GM18519 (cell line): ENCODE data around the gene SLC15A4.
"Not testable (repeated sequence)": the region's sequence is repeated elsewhere in the genome, so short reads cannot be mapped to it uniquely, and the experiment has no call there.

ENCODE experiments used
- ATAC-seq: cut with Tn5 transposase; IDR thresholded peaks from one replicate; pipeline ENCODE4 v1.9.1; 2021; ENCODE audit warnings: mild to moderate bottlenecking, moderate library complexity; ENCODE audit not compliant: unreplicated experiment, low FRiP score

The SLC15A4 gene

GRCh38 chr12:128823916-128824839 is at the start of gene SLC15A4:
Gene SLC15A4, minus strand, starts transcription at chr12:128823958. Its CDS starts 15 bp downstream, at chr12:128823943.
- ATAC-seq = peak; percentile 66

GRCh38 chr12:128872303-128872702 is 48.5 kb upstream of the SLC15A4 start:
- no peak for ATAC-seq

GRCh38 chr12:128871516-128871892 is 47.7 kb upstream of the SLC15A4 start:
- no peak for ATAC-seq

GRCh38 chr12:128867466-128867865 is 43.7 kb upstream of the SLC15A4 start:
- ATAC-seq = no peak

DNA sequence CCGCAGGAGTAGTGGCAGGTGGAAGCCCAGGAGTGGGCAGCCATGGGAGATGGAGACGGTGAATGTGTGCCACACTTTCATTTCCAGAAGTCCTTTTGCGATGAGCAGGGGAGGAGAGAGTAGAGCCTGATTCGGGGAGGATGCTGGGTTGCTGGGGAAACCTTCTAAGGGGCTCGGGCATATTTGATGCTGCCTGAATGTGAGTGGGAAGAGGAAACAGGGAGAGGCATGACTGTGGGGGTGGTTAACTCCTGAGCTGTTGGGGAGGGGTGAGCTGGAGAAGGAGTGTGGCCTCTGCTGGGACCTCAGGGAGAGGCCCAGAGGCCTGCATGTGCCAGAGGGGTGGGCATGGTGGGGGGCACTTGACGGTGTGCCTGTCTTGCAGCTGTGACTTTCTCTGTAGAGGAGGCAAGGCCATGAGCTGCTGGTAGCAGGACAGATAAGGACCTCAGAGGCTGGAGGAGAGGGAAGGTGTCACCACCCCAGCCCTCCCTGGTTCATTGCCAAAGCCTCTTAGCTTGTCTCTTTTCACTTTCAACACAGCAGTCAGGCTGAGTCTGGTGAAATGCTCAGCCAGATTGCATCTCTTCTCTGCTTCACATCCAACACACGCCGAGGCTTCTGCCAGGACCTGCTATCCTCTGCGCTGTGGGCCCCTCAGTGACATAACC is 40.9 kb upstream of the SLC15A4 start:
- ATAC-seq = no peak

DNA sequence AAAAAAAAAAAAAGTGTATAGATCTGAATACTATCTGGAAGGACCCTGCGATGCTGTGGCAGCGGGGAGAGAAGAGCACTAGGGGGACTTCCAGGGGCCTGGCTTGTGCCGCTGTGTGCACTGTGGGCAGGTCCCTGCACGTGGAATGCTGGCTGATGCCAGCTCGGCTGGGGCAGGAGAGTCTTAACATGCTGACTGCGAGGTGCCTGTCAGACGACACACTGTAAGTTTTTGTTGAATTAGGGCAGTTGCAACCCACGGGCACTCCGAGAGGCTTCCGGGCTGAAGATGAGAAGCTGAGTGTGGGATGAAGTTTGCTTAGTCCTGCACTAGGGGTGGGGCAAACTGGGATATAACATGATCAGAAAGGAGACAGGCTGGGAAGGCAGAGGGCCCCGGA is 40.2 kb upstream of the SLC15A4 start:
- no peak for ATAC-seq

GRCh38 chr12:128861226-128862016 is 37.7 kb upstream of the SLC15A4 start:
- ATAC-seq = no peak

DNA sequence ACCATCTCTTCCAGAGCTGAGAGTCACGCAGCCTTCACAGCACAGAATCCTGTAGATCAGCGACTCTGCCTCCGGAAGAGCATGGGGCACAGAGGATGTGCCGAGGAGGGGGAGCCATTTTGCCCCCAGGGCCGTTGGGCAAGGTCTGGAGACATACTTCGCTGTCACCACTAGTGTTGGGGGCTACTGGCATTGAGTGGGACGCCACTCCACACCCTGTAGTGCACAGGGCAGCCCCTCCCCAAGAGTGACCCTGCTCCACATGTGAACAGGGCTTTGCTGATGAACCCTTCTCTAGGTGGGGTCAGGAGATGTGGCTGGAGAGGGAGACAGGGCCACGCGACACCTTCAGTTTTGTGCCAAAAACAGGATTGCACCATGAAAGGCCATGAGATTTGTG is 35.6 kb upstream of the SLC15A4 start:
- no peak for ATAC-seq

GRCh38 chr12:128857133-128857763 is 33.5 kb upstream of the SLC15A4 start:
- no peak for ATAC-seq

DNA sequence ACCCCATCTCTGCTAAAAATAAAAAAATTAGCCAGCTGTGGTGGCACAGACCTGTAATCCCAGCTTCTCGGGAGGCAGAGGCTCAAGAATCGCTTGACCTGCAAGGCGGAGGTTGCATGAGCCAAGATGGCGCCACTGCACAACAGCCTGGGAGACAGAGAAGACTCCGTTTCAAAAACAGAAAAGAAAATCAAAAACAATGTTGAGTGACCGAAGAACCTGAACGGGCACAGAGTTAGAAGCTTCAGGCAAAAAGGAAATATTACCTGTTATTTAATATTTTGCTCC is 33.0 kb upstream of the SLC15A4 start:
- ATAC-seq = no peak

DNA sequence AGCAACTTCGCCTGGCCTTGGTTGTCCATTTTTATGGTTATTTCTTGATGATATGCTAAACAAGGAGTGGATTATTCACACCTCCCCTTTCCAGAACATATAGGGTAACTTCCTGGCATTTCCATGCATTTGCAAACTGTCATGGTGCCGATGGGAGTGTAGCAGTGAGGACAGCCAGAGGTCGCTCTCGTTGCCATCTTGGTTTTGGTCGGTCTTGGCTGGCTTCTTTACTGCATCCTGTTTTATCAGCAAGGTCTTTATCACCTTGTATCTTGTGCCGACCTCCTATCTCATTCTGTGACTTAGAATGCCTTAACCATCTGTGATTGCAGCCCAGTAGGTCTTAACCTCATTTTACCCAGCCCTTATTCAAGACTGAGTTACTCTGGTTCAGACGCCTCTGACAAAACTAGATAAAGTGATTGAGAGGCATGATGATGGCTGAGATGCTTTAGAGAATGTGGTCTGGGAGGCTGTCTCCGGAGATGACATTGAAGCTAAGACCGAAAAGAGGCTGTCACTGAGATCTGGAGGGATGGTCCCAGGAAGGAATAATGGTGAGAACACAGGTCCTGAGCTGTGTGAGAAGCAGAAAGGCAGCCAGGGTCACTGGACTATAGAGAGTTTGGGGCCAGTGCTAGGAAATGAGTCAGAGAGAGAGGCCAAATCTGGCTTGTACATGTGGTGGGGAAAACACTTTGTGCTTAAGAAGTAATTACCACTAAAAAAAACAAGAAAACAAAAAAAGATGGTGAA is 32.5 kb upstream of the SLC15A4 start:
- ATAC-seq = peak; percentile 41

DNA sequence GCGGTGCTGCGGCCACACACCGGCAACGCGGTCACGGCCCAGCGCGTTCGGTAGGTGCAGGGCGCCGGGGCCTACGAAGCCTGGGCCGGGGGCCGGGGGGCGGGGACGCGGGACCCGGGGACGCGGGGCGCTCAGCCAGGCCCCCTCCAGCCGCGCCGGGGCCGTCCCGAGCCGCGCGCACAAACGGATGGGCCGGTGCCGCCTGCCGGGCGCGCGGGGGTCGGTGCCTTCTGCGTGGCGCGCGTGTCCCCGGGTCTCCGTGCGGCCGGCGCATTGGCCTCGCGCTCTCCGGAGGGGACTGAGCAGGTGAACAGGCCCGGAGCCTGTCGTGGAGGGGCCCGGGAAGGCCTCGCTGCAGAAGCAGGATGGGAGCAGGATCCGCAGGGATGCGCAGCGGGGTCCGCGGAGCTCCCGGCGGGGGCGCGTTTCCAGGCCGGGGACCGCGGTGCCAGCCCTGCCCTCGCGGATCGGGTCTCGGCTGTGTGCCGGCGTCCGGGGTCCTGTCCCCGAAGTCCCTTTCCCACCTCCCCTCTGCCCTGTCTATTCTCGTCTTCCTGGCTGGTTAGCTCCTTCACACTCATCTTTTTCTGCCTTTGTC is 29.9 kb upstream of the SLC15A4 start:
- ATAC-seq = no peak

- no peak for ATAC-seq
Measured at GRCh38 chr12:128852885-128853599, 29.3 kb upstream of the SLC15A4 start, which contains the start of gene GLT1D1. Gene GLT1D1, plus strand, starts transcription at chr12:128853478. Its CDS starts 104 bp downstream, at chr12:128853582.

DNA sequence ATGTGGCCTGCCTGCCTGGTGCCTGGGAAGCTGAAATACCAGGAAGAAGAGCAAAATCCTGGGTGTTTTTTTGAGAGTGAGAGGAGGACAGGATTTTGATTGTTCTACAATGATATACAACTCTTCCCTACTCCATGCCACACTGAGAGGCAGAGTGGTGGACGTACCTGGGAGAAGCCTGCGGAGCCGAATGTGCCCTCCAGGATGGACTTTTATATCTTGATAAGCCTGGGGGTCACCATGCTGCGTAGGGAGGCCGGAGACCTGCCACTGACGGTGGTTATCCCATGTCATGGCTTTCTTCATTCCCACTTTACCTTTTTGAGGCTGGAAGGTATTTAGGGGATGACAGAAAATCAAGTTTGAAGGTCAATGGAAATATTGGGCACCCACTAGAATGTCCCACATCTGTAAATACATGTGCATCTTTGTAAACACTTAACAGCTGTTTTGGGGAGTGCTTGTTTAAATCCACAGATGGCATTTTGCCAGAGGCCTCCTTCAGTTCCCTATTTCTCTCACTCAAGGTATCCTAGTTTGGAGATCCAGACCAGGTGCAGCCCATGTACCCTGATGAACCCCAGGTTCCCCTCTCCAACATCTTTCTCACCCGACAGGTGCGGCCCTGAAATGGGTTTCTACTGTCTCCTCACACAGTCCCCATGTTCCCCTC is 28.4 kb upstream of the SLC15A4 start:
- ATAC-seq = no peak

DNA sequence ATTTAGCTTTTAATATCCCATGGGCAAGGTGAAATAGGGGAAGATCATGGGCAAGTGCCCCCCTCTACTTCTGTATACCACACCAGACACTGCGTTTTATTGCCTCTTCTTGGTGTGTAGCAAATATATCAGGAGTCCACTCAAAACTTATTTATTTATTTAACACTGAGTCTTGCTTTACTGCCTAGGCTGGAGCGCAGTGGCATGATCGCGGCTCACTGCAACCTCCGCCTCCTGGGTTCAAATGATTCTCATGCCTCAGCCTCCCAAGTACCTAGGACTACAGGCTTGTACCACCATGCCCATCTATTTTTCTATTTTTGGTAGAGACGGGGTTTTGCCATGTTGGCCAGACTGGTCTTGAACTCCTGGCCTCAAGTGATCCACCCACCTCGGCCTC is 27.7 kb upstream of the SLC15A4 start:
- ATAC-seq = not testable (repeated sequence)

GRCh38 chr12:128850400-128850799 is 26.6 kb upstream of the SLC15A4 start:
- ATAC-seq = no peak

DNA sequence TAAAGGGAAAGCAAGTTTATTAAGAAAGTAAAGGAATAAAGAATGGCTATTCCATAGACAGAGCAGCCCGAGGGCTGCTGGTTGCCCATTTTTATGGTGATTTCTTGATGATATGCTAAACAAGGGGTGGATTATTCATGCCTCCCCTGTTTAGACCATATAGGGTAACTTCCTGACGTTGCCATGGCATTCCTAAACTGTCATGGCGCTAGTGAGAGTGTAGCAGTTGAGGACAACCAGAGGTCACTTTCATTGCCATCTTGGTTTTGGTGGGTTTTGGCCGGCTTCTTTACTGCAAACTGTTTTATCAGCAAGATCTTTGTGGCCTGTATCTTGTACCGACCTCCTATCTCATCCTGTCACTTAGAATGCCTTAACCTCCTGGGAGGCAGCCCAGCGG is 26.0 kb upstream of the SLC15A4 start:
- not testable (repeated sequence) for ATAC-seq

DNA sequence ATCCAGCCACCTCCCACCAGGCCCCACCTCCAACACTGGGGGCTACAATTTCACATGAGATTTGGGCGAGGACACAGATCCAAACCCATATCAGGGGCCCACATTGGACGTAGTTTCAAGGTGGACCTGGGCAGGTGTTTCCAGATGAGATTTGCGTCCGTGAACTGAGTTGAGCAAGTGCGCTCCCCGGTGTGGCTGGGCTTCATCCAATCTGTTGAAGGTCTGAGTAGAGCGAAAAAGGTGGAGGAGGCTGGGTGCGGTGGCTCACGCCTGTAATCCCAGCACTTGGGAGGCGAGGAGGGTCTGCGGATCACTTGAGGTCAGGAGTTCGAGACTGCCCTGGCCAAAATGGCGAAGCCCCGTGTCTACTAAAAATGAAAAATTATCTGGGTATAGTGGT is 24.6 kb upstream of the SLC15A4 start:
- ATAC-seq = no peak
